HG02938 (cell line): ENCODE results near the gene PRR22.

Experiments
- ATAC-seq: cut with Tn5 transposase; IDR thresholded peaks from one replicate; pipeline ENCODE4 v1.9.1; 2021; ENCODE audit warnings: mild to moderate bottlenecking, moderate library complexity; ENCODE audit not compliant: unreplicated experiment

The PRR22 gene

DNA sequence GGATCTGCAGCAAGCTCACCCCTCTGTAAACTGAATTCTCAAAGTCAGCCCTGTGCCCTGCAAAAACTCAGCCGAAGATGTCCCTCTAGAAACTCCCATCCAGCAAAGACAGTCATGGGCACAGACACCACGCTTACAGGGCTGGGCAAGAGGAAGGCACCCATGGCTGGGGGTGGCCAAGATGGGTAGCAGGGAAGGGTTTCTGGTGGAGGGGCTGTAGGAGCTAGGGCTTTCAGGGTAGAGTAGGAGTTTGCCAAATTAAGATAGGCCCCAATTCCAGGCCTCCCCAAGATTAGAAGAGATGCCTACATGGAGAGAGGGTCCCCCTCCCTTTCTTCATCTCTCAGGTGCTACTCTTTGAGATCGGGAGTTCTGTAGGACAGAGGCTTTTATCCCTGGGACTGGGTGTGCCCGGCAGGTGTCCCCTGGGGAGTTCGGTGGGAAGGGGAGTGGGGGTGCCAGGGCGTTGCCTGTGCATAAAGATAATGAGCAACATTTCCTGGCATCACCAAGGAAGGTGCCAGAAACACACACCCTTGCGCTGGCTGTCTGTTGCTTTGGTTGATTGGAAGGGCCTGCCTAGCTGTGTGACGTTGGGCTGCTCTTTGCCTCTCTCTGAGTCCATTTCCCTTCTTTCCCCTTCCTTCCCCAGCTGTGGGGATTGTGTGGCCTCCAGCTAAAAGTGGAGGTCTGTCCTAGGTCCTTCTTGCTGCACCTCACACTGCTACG, 29.7 kb upstream of the PRR22 start:
- no peak for ATAC-seq

DNA sequence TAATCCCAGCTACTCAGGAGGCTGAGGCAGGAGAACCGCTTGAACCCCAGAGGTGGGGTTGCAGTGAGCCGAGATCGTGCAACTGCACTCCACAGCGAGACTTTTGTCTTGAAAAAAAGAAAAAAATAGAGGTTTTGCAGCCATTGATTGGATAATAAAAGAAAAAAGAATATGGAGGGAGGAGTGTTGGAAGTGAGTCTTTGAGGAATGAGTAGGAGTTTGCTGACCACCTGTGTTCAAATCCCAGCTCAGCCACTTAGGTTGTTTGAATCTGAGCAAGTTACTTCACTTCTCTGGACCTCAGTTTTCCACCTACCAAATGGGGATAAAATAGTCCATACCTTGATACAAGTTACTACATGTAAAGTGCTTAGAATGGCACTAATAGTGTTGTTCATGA, 26.6 kb upstream of the PRR22 start:
- no peak for ATAC-seq

DNA sequence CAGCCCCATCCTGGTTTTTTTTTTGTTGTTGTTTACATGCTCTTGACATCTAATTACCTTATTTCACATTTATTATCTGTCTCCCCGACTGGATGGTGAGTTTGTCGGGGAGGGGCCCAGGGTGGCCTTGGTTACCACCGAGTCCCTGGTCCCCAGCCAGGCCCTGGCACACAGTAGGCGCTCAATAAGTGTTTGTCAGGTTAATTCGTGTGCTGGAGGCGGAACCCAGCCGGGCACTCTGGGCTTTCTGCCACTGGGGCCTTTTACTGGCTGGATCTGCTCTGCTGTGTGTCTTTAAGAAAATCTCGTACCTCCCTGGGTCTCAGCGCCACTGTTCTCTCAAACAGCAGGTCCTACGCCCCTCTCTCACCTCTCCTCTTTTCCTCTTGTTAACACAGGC, 24.9 kb upstream of the PRR22 start:
- ATAC-seq, result no peak

DNA sequence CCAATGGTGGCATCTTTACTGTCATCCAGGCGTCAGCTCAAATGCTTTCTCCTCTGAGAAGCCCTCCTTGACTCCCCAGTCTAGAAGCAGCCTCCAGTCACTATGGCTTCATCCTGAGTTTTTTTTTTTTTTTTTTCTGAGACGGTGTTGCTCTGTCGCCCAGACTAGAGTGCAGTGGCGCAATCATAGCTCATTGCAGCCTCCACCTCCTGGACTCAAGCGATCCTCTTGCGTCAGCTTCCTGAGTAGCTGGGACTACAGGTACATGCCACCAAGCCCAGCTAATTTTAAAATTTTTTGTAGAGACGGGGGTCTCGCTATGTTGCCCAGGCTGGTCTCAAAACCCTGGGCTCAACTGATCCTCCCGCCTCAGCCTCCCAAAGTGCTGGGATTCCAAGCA, 24.5 kb upstream of the PRR22 start:
- no peak for ATAC-seq

DNA sequence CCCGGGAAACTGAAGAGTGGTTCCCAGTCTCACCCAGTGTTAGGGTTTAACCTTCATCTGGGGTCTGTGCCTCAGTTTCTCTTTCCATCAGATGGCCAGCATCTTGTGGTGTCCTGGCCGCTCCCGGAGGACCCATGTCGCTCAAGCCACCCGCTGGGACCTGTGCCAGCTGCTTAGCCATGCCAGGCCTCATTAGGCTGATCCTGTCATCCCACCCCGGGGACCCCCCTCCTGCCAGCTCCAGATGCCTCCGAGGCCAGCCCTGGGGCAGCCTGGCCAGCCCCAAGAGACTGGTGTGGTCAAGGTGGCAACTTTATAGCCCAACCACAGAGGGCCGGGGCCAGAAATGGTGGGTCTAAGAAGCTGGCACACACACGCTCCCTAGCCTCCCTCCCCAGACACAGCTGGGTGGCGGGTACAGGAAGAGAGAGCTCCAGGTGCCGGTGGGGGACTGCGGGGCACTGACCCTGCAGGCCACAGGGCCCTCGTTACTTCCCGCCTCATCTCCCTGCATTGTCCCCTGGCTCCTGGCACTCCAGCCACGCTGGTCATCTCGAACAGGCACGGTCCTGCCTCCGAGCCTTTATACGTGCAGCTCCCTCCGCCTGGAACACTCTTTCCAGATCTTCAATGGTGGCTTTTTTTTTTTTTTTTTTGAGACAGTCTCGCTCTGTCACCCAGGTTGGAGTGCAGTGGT, 23.7 kb upstream of the PRR22 start:
- ATAC-seq, result no peak

DNA sequence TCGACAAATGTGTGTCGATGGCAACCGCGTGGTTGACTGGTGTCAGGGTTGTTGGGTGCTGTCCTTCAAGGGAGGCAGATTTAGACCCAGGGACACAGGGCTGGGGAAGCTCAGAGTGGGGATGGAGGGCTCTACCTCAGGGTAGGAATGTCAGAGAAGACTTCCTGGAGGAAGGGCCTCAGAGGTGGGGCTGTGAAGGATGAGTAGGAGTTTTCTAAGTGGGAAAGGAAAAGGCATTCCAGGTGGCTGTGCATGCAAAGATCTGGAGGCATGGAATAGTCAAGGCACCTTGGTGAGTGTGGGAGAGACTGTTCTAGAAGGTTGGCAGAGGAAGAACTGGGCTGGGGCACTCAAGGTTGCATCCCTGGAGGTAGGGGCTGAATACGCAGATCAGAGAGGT, 22.4 kb upstream of the PRR22 start:
- no peak for ATAC-seq

DNA sequence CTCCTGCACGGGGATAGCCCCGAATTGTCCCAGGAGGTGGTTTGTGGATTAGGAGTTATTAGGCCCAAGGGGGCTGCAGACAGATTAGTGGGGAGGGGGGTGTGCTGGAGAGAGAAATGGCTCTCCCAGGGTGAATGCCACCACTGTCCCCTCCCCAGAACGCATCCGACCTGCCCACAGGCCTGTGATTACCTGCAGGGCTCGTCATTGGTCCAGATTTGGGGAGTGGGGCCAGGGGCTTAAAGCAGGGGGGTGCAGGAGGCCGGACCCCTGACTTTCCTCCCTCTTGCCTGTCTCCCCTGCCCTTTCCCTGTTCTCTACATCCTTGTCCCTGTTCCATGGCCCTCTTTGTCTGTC, 21.6 kb upstream of the PRR22 start:
- ATAC-seq, result no peak

DNA sequence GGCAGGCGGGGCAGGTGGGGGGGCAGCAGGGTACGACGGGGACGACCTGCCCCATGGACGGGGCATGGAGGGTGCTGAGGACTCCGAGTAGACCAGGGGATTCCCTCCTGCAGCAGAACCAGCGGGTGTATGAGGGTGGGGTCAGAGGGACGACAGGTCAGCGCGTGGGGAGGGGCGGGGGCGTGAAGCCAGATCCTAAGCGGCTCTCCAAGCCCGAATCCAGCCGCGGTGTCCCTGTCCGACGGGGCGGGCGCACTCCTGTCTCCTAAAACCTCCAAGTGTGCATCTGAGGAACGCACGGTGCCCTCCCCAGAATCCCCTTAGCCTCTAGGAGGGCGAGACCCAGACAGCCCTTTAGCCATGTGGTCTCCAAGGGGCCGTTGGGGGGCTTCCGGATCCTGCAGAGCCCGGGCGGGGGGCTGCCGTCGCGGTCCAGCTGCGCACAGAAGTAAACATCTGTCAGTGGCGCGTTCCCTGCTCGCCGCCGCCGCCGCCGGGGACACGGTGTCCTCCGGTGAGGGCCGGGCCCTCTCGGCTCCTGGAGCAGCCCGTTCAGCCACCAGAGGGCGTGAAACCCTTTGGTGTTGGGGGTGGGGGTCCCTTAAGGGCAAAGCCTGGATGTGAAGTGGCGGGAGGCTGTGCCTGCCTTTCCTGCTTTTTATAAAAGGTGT, 21.1 kb upstream of the PRR22 start:
- ATAC-seq, result no peak

DNA sequence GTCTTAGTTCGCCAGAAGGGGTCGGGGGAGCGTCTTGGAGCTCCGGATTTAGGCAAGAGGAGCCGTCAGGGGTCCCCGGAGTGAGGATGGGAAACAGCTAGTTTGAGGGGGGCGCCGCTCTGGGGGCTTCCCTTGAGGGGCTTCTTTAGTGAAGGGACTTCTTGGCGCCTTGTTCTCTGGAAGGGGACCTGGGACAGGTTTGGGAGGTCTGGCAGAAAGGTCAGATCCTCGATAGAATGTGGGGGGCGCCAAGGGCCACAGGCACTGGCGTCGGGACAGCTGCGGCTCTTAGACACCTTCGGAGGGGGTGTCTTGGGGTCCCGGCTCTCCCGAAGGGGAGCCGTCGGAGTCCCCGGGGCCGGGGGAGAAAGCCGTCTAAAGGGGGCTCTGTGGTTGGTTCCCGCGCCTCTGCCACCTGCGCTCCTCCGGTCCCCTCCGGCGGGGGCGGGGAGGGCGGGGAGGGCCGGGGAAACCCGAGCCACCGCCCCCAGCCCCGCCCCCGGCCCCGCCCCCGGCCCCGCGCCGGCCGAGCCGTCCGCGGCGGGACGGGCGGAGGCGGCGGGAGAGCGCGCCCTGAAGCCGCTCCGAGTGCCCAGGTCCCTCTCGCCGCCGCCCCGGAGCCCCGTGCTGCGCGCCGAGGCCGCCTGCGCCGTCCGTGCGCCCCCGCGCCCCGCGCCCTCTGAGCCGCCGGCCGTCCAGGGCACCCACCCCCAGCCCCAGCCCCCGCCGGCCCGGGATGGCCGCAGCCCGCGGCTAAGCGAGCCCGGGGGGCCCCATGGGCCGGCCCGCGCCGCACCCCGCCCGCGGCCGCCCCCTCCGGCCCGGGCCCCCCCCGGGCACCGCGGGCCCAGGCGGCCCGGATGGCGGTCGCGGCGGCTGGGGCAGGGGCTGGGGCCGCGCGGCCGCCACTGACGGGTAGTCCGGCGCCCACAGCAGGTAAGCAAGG, 20.2 kb upstream of the PRR22 start, which contains the start of gene NRTN:
NRTN (plus strand) TSS at position 552 of the 946 bp plus-strand sequence. CDS start 19,099 bp downstream, outside the sequence.
- no peak for ATAC-seq

DNA sequence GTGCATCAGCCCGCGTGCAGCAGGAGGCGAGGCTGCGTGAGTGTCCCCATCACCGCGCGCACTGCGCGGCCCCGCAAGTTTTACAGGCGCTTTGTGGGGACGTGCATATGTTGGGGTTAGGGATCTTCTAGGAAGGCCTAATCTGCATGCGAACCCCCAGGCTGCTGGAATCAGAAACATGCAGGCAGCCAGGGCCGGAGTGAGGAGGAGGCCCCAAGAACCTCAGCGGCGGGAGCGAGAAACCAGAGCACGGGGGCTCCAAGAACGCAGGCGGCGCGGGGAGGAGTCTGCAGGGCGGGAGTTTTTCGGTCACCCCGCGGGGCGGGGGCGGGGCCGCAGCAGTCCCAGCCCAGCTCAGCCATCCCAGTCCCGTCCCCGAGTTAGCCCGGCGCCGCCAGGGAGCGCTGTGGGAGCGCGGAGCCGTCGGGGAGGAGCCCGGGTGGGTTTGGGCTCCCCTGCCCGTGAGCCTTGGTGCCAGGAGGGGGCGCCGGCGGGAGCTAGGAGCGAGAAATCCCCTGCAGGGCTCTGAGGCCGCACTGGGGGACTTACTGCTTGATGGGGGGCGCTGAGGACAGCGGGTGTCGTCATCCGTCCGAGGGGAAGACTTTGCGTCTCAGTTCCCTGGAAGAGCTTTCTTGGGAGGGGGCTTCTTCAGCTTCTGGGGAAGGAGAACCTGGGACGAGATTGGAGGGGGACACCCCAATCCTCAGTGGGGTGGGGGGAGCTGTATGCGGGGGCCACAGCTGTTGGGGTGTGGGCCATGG, 19.4 kb upstream of the PRR22 start:
- ATAC-seq, result no peak

DNA sequence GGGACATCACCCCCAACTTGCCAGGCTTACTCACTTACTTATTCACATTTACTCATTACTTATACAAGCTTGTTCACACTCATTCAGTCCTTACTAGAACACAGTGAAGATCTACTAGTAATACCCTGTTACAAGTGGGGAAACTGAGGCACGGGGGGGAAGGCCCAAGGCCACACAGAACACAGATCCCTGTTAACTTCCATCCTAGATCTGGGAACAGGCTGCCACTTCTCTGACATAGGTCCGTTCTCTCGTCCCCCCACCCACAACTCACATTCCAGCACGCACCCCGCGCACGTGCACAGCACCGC, 18.9 kb upstream of the PRR22 start:
- ATAC-seq, result no peak

DNA sequence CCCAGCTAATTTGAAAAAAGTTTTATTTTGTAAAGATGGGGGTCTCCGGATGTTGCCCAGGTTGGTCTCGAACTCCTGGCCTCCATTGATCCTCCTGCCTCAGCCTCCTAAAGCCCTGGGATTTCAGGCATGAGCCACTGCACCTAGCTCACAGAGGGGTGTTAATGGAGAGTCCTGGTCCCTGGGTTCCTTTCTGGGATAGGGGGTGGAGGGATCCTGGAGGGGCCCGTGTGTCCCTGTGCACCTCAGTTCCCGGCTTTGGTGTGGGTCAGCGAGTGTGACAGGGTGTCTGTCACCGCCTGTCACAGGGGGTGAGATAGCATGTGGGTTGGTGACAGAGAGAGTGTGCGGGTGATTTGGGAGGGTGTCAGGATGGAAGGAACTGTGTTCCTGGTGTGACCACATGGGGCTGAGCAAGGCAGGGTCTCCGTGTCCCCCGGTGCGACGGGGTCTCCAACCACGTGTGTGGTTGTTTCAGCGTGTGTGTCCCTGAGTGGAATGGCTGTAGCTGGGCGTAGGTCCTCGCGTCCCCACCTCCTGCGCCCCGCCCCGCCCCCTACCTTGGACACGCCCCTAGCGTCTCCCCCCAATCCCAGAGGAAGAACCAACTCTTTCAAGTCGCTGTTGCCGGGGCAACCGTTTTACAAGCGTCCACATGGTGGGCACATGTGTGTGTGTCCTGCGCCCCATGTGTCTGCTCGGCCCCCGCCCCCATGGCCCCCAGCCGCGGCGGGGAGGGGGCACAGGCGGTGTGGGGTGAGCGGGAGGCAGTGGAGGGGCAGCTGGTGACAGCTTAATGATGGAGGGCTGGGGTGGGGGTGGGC, 17.5 kb upstream of the PRR22 start:
- ATAC-seq, result no peak

DNA sequence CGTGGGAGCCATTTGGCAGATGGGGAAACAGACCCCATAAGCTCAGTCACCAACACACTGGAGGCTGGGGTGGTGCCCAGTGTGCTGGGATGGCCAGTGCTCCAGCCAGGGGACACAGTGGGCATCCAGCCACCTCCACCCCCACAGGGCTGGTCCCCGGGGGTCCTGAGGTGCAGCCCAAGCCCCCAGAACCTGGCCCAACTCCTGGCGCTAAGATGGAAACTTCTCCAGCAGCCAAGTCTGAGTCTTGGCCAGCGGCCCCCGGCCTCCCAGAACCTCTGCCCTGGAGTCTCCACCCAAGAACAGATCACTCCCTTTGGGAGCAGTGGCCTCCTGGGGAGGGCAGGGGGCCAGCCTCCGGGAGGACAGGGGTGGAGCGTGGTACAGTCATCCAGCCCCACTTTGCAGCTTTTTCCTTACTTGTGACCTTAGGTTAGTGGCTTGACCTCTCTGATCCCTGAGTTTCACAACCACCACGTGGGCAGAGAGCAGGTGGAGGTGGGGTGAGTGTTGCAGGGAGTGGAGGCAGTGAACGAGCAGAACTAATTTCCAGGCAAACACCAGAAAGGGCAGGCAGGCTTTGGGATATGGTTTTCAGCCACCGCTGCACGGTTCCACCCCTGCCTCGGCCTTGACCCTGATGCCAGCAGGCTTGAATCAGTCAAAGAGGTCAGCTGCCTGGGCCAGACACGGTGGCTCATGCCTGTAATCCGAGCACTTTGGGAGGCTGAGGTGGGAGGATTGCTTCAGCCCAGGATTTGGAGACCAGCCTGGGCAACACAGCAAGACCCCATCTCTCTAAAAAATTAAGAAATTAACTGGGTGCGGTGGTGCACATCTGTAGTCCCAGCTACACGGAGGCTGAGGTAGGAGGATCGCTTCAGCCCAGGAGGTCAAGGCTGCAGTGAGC, 16.1 kb upstream of the PRR22 start:
- no peak for ATAC-seq

DNA sequence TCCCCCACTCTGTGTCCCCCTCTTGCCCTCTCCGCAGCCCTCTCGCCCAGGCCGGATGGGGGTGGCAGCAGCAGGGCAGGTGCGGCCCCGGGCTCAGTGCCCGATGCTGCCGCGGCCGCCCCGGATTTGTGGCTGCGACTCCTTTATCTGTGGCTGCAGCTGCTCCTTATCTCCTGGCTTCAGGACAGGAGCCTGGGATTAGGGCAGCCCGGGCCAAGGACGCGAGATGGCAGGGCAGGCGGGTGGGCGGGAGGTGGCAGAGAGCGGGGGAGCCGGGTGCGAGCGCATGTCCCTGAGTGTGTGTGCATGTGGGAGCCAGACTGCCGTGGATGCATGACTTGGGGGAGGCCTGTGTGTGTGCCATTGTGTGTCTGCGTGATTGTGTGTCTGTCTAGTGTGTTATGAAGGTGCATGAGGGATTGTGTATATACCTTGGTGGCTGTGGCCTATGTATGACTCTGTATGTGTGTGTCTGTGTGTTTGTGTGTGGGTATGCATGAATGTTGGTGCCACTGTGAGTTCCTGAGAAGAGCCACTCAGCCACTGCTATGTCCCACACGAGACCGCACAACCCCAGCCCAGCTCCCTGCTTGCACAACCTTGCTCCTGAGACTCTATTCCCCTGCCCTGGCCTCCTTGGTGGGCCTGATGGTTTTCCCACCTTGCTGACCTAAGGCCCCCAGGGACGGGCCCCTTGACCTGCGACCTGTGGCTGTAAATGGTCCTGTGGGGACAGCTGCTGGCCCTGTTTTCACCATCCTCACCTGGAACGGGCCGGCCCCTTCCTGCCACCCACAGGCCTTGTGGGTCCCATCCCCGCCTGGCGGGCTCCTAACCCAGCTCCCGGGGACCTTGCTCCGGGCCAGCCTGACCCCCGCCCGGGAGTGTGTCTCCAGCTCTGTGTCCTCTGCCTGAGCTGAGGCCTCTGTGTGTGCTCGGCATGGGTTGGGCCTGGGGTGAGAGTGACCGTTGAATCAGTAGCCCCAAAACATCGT, 15.0 kb upstream of the PRR22 start:
- ATAC-seq, result no peak

DNA sequence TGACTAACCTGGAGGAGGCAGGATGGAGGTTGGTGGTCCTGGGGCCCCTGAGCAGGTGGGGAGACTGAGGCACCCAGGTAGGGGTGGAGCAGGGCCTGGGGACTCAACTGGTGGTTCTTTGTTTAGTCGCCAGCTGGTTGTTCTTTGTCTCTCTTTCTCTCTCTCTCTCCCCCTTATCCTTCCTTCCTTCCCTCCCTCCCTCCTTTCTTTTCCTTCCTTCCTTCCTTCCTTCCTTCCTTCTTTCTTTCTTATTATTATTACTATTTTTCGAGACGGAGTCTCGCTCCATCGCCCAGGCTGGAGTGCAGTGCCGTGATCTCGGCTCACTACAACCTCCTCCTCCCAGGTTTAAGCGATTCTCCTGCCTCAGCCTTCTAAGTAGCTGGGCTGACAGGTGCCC, 13.7 kb upstream of the PRR22 start:
- ATAC-seq, result no peak

DNA sequence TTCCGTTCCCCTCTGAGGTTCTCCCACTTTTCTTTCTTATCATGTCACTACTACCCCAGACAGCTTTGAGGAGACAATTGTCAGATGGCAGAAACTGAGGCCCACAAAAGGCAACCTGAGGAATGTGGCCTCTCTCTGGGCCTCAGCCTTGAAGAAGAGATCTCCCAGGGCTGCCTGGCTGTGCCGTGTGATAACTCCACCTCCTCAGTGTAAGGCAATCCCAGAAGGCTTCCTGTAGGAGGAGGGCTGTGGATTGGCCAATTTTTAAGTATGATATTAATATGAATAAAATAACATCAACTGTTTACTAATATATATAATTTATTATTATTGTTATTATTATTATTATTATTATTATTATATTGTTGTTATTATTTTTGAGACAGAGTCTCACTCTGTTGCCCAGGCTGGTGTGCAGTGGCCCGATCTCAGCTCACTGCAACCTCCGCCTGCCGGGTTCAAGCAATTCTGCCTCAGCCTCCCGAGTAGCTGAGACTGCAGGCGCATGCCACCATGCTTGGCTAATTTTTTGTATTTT, 10.9 kb upstream of the PRR22 start:
- ATAC-seq, result no peak

DNA sequence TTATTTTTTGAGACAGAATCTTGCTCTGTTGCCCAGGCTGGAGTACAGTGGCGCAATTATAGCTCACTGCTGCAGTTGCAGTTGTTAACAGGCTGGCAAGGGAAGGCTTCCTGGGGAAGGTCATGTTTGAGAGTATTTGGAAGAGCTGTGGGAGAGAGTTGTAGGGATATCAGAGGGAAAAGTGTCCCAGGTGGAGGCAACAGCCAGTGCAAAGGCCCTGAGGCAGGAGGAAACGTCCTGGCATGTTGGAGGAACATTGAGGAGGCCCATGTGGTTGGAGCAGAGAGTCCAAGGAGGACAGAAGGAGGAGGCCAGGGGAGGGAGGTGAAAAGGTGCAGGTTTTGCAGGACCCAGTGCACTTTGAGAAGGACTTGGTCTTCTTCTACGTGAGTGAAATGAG, 8.6 kb upstream of the PRR22 start:
- ATAC-seq, result no peak
